Measurements from ENCODE around the gene JAKMIP1.

The JAKMIP1 gene

DNA sequence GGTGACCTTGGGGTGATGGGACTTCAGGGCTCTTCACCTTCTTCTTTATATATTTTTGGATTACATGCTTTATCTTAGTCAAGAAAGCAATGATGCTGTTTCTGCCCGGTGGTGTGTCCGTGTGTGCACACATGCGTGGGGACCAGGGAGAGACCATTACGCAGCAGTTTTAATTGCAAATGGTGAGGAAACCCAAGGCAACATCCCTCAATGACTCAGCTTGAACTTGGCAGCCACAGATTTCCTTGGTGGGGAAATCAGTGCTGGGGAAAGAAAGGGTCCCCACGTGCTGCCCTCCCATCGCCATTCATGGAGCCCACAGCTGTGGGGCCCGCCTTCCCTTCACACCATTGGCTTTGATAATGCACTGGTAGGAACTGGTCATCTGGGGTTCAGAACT is 136.0 kb downstream of the JAKMIP1 start:
- no peak overlapping the region for H3K27ac ChIP-seq
- TF ChIP-seq, protein P1, sequence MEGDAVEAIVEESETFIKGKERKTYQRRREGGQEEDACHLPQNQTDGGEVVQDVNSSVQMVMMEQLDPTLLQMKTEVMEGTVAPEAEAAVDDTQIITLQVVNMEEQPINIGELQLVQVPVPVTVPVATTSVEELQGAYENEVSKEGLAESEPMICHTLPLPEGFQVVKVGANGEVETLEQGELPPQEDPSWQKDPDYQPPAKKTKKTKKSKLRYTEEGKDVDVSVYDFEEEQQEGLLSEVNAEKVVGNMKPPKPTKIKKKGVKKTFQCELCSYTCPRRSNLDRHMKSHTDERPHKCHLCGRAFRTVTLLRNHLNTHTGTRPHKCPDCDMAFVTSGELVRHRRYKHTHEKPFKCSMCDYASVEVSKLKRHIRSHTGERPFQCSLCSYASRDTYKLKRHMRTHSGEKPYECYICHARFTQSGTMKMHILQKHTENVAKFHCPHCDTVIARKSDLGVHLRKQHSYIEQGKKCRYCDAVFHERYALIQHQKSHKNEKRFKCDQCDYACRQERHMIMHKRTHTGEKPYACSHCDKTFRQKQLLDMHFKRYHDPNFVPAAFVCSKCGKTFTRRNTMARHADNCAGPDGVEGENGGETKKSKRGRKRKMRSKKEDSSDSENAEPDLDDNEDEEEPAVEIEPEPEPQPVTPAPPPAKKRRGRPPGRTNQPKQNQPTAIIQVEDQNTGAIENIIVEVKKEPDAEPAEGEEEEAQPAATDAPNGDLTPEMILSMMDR (IDR thresholded peaks at IDR 0.05; ENCODE audit: low read depth, low read length), result no peak
- no peaks in the 10 kb centered on the region for H3K27me3 ChIP-seq (ENCODE audit: insufficient read depth, low read depth, severe bottlenecking)
- peaks cover 6% of the 10 kb centered on the region for H3K9me3 ChIP-seq (ENCODE audit: severe bottlenecking)
- H3K36me3 ChIP-seq, result peaks cover 18% of the 10 kb centered on the region
- H3K4me3 ChIP-seq (ENCODE audit: low read depth, low read length), result no peak overlapping the region
- DNase-seq, result no peak

DNA sequence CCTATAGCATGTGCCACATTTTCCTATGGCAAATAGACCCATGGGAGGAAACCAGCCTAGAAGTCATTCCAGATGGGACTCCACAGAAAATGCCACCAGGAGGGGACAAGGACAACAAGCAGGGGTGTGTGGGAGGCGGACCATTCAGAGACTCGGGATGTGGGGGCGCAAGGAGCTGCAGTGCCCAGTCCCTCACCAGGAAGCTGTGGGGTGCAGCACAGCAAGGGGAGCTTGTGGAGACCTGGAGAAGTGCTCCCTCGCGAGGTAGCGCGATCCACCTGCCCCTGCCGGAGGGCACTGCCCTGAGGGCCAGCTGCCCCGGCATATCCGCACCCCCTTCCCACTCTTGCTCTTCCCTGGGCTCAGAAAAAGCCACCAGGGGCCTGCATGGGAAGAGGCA is 136.7 kb downstream of the JAKMIP1 start:
- Histone ChIP-seq H3K36me3 (peaks cover 25% of the 10 kb centered on the region), H3K4me3 (ENCODE audit: low read depth, low read length) (no peak overlapping the region), H3K27ac (no peak overlapping the region), H3K27me3 (ENCODE audit: insufficient read depth, low read depth, severe bottlenecking) (no peaks in the 10 kb centered on the region), H3K9me3 (ENCODE audit: severe bottlenecking) (peaks cover 13% of the 10 kb centered on the region)
- TF ChIP-seq, protein P1 (IDR thresholded peaks at IDR 0.05; ENCODE audit: low read depth, low read length), result no peak
- no peak for DNase-seq

GRCh38 chr4:6062133-6062532 is 138.2 kb downstream of the JAKMIP1 start:
- peaks cover 24% of the 10 kb centered on the region for H3K9me3 ChIP-seq (ENCODE audit: severe bottlenecking)
- no peaks in the 10 kb centered on the region for H3K27me3 ChIP-seq (ENCODE audit: insufficient read depth, low read depth, severe bottlenecking)
- no peak overlapping the region for H3K27ac ChIP-seq
- TF ChIP-seq, protein P1 (IDR thresholded peaks at IDR 0.05; ENCODE audit: low read depth, low read length), result no peak
- no peak overlapping the region for H3K4me3 ChIP-seq (ENCODE audit: low read depth, low read length)
- peaks cover 40% of the 10 kb centered on the region for H3K36me3 ChIP-seq
- no peak for DNase-seq

DNA sequence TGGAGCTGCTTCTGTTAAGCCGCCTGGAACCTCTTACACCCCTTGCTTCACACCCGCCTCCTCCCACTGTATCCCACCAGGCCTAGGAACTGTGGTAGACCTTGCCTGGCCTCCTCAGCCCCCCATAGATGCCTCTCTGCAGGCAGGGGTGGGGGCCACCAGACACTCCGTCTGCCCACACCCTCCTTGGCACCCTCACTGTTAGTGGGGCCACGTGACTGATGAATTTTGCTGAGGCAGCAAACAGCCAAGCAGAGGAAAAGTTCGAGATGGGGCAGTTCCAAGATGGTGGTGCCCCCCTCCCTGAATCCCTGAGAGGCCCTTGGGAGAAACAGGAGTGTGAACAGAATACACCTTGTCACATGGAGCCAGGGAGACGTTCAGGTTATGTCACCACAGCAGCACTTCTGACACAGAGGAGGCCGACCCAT is 141.0 kb downstream of the JAKMIP1 start:
- DNase-seq, result no peak
- no peak overlapping the region for H3K4me3 ChIP-seq (ENCODE audit: low read depth, low read length)
- H3K27me3 ChIP-seq (ENCODE audit: insufficient read depth, low read depth, severe bottlenecking), result no peaks in the 10 kb centered on the region
- H3K9me3 ChIP-seq (ENCODE audit: severe bottlenecking), result peaks cover 24% of the 10 kb centered on the region
- H3K27ac ChIP-seq, result no peak overlapping the region
- TF ChIP-seq, protein P1 (IDR thresholded peaks at IDR 0.05; ENCODE audit: low read depth, low read length), result no peak
- peaks cover 47% of the 10 kb centered on the region for H3K36me3 ChIP-seq

DNA sequence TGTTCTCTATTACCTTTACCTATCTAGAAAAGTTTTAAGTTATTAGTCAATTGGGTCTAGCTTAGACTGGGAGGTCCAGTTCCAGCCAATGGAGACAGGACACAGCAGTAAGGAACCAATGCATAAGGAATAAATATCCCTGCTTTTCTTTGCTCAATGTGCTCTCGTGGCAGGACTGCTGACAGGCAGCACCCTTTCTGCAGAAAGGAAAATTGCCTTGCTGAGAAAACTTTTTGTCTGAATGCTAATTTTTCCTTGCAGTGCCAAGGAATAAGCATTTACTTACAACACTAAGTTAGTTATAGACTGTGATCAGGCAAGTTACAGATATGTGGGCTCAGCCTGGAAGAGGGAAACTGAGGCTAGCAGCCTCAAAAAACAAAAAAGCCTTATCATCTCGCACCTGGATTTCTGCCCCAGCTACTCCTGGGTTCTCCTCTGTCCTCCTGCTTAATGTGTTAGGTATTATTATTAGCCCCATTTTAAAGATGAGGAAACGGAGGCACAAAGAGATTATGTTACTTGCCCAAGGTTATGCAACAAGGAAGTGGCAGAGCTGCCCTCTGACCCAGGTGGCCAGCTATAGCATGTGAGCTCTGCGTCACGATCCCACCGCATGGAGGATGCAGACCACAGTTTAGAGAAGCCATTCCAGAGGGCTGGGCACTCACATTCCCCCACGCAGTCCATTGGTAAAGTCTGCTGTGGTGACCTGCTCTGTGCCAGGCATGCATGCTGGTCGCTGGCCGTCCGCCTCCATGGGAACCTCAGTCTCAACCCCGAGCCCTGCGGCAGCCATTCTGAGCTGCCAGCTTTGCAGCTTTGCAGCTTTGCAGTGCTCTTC is 141.6 kb downstream of the JAKMIP1 start:
- Histone ChIP-seq H3K9me3 (ENCODE audit: severe bottlenecking) (peaks cover 24% of the 10 kb centered on the region), H3K27ac (no peak overlapping the region), H3K36me3 (peaks cover 47% of the 10 kb centered on the region), H3K27me3 (ENCODE audit: insufficient read depth, low read depth, severe bottlenecking) (no peaks in the 10 kb centered on the region), H3K4me3 (ENCODE audit: low read depth, low read length) (no peak overlapping the region)
- TF ChIP-seq, protein P1 (IDR thresholded peaks at IDR 0.05; ENCODE audit: low read depth, low read length), result no peak
- DNase-seq, result no peak
